Esophagus (tissue), 2 donors: Measurements from ENCODE around the gene GPRC5C. TPM values are rescaled to one million over a fixed set of nuclear protein-coding genes. Genes with fewer than 3 reads are reported as not detected.
A peak's percentile ranks its signal among the peaks of the same experiment; 100 is the strongest.

Source experiments
- H3K27ac ChIP-seq, 2 donors: one replicate each; pipeline ENCODE4 v1.5.1; 2013; ENCODE audit warnings: low read depth in 2 of 2, mild to moderate bottlenecking in 2 of 2, inconsistent platforms in 1 of 2, low read length in 1 of 2, moderate library complexity in 1 of 2
- H3K27me3 ChIP-seq, 2 donors: one replicate each; pipeline ENCODE4 v1.6.1; 2013; ENCODE audit warnings: low read length in 2 of 2, control low read depth in 1 of 2, mild to moderate bottlenecking in 1 of 2; ENCODE audit not compliant: insufficient read depth in 2 of 2, control insufficient read depth in 1 of 2
- H3K36me3 ChIP-seq, 2 donors: one replicate each; pipeline ENCODE4 v1.6.1; 2013; ENCODE audit warnings: low read length in 1 of 2; ENCODE audit not compliant: control insufficient read depth in 2 of 2, insufficient read depth in 2 of 2
- H3K4me1 ChIP-seq, 2 donors: one replicate each; pipeline ENCODE4 v1.6.1; 2013; ENCODE audit warnings: low read length in 1 of 2; ENCODE audit not compliant: control insufficient read depth in 2 of 2, insufficient read depth in 2 of 2
- H3K4me3 ChIP-seq, 2 donors: one replicate each; pipeline ENCODE4 v1.5.1; 2013; ENCODE audit warnings: low read length in 2 of 2, mild to moderate bottlenecking in 2 of 2, low read depth in 1 of 2, moderate library complexity in 1 of 2
- H3K9me3 ChIP-seq, 2 donors: one replicate each; pipeline ENCODE4 v1.6.1; 2013; ENCODE audit warnings: mild to moderate bottlenecking in 2 of 2, low read depth in 1 of 2, low read length in 1 of 2, moderate library complexity in 1 of 2; ENCODE audit not compliant: control insufficient read depth in 2 of 2, insufficient read depth in 1 of 2
- WGBS, 2 donors: extraction: QIAGEN DNeasy Blood & Tissue Kit; methylation state at CpG; one replicate each; pipeline ENCODE4 v1.1.7; 2013; 5-methylcytosine and 5-hydroxymethylcytosine counted together
- polyA plus RNA-seq, 2 donors: library from polyadenylated mRNA; stranded (reverse); fragments of 200-250 nt; gene quantifications; one replicate each; pipeline ENCODE4 v1.2.3, GENCODE V29; 2013
- donor health status: healthy with polysubstance abuse.
- donor health status: Bipolar disorder and iron deficiency.

The GPRC5C gene
- polyA plus RNA-seq, 2 donors = 6.7 to 8.8 TPM

GRCh38 chr17:74429604-74430384 lies 2.1 kb upstream of the GPRC5C start:
- WGBS, 2 donors = 59% methylated on average over 19 of the region's 19 CpGs
- no peaks in the 10 kb centered on the region for H3K27me3 ChIP-seq
- no peaks in the 10 kb centered on the region for H3K9me3 ChIP-seq
- peak overlapping the region; percentile 90 for H3K27ac ChIP-seq
- no peaks in the 10 kb centered on the region for H3K36me3 ChIP-seq
- H3K4me1 ChIP-seq = peaks cover 10 to 23% of the 10 kb centered on the region in 2 donors
- H3K4me3 ChIP-seq = peak overlapping the region; percentile 20 to 55

- H3K36me3 ChIP-seq = no peaks in the 10 kb centered on the region
- no peaks in the 10 kb centered on the region for H3K9me3 ChIP-seq
- 18 to 19% methylated on average over 13 of the region's 13 CpGs for WGBS, 2 donors
- H3K27me3 ChIP-seq = no peaks in the 10 kb centered on the region
- peak overlapping the region; percentile 90 for H3K27ac ChIP-seq
- H3K4me3 ChIP-seq = peak overlapping the region; percentile 20 to 55
- peaks cover 10 to 23% of the 10 kb centered on the region in 2 donors for H3K4me1 ChIP-seq
Observed at GRCh38 chr17:74430385-74430705, 1.5 kb upstream of the GPRC5C start.

DNA sequence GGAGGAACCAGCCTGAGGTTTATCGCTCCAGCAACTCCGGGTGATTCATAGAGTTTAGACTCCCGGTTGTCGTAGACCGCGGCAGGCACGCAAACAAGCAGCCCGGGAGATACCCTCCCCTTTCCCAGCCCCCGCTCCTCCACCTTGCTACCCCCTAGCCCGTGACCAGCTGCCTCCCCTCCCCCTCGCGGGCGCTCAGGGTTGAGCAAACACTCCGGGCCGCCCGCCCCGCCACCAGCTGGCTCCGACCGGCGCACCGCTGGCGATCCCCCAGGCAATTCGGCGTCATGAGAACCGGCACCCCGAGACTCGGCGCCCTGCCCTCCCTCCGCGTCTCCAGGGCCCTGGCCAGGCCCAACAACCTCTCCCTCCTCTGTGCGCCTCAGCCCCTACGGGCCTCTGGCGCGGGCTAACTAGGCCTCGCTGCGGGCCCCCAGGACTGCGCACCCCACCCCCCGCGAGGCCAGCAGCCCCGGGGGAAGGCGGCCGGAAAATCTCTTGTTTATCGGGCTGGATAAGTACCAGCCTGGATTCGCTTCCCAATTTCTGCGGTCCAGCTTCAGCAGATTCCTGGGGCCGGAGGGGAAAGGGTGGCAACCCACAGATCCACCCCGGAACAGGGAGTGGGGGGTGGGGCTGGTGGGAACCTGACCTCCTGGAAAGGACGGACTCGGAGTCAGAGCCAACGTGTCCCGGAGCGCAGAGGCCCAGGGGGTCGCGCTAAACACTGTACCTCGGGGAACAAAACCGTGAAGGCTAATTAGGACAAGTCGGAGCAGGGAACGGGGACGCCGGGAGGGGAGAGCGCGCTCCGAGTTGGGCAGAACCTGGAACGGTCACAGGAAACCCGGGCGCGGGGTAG lies 951 bp upstream of the GPRC5C start:
- Histone ChIP-seq H3K4me3 (peak overlapping the region; percentile 48 to 55), H3K4me1 (peaks cover 10 to 23% of the 10 kb centered on the region in 2 donors), H3K27ac (peak overlapping the region; percentile 90), H3K27me3 (no peaks in the 10 kb centered on the region), H3K9me3 (no peaks in the 10 kb centered on the region), H3K36me3 (no peaks in the 10 kb centered on the region)
- WGBS, 2 donors = 2% methylated on average over 51 to 67 of the region's 67 CpGs

GRCh38 chr17:74432424-74432690 lies 469 bp downstream of the GPRC5C start:
- peaks cover 10 to 14% of the 10 kb centered on the region in 2 donors for H3K4me1 ChIP-seq
- peak overlapping the region; percentile 27 to 90 for H3K27ac ChIP-seq
- H3K27me3 ChIP-seq = no peaks in the 10 kb centered on the region
- no peaks in the 10 kb centered on the region for H3K36me3 ChIP-seq
- 0 to 2% methylated on average over 27 to 33 of the region's 33 CpGs for WGBS, 2 donors
- H3K9me3 ChIP-seq = no peaks in the 10 kb centered on the region
- H3K4me3 ChIP-seq = peak overlapping the region; percentile 48 to 55

- peaks cover 10 to 14% of the 10 kb centered on the region in 2 donors for H3K4me1 ChIP-seq
- H3K27me3 ChIP-seq = no peaks in the 10 kb centered on the region
- no peaks in the 10 kb centered on the region for H3K36me3 ChIP-seq
- H3K9me3 ChIP-seq = no peaks in the 10 kb centered on the region
- H3K4me3 ChIP-seq = peak overlapping the region; percentile 48 to 55
- peak overlapping the region in 1 of 2 donors; percentile 23 for H3K27ac ChIP-seq
- WGBS, 2 donors = 12 to 19% methylated on average over 23 of the region's 23 CpGs
Observed at GRCh38 chr17:74432766-74433391, 991 bp downstream of the GPRC5C start.

GRCh38 chr17:74433421-74434121 lies 1.7 kb downstream of the GPRC5C start:
- no peaks in the 10 kb centered on the region for H3K9me3 ChIP-seq
- H3K4me1 ChIP-seq = peaks cover 10 to 14% of the 10 kb centered on the region in 2 donors
- WGBS, 2 donors = 61 to 68% methylated on average over 17 of the region's 17 CpGs
- H3K36me3 ChIP-seq = no peaks in the 10 kb centered on the region
- H3K4me3 ChIP-seq = no peak overlapping the region
- no peak overlapping the region for H3K27ac ChIP-seq
- no peaks in the 10 kb centered on the region for H3K27me3 ChIP-seq

DNA sequence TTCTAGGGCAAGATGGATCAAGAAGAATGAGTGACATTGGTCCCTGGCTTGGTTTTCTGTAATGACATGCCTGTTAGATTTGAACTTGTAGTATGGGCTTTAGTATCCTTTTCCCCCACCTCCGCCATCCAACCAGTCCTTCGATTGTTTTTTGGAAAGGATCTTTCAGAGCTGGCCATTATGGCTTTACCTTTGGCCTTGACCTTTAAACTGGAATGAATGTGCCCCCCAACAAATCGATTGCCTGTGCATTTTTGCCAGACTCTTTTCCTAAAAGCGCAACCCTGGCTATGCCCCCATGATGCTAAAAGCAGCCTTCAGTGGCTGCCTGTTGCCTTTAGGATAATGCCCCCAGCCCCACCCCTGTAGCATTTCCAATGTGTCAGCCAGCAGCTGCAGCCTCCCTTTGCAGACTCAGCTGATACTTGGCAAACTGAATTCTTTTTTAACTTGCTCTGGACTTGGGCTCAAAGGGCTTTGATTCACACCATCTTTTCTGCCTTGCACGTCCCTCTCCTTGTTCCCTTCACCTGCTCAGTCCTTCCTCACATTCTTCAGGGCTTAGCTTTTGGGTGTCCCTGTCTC lies 4.0 kb downstream of the GPRC5C start:
- Histone ChIP-seq H3K27me3 (no peaks in the 10 kb centered on the region), H3K4me1 (peaks cover 4 to 12% of the 10 kb centered on the region in 2 donors), H3K36me3 (peaks cover 0 to 5% of the 10 kb centered on the region in 2 donors), H3K27ac (no peak overlapping the region), H3K9me3 (no peaks in the 10 kb centered on the region), H3K4me3 (no peak overlapping the region)
- WGBS, 2 donors = 68 to 78% methylated on average over 5 of the region's 5 CpGs

DNA sequence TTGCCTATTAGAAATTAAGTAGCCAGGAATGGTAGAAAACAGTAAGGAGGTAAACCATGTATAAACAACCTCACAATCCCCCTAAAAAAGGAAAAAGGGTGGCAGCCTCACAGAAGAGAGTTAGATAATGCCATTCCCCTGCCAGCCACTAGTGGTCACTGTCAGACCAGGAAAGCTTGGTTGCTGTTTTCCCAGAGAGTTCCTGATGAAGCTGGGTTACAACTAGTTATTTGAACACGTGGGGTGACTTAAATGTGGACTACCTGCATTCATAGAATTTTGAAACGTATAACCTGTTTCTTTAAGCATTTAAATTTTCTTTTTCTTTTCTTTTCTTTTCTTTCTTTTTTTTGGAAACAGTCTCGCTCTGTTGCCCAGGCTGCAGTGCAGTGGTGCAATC lies 5.8 kb downstream of the GPRC5C start:
- H3K4me1 ChIP-seq = peaks cover 0 to 5% of the 10 kb centered on the region in 2 donors
- no peak overlapping the region for H3K27ac ChIP-seq

More for the DNA sequence above, 5.8 kb downstream of the GPRC5C start:
- 85 to 88% methylated on average over 3 of the region's 3 CpGs for WGBS, 2 donors
- no peaks in the 10 kb centered on the region for H3K9me3 ChIP-seq
- peaks cover 0 to 5% of the 10 kb centered on the region in 2 donors for H3K36me3 ChIP-seq
- H3K27me3 ChIP-seq = no peaks in the 10 kb centered on the region
- H3K4me3 ChIP-seq = no peak overlapping the region
